Tibial nerve (tissue), 4 donors: ENCODE data around the gene TAF1. TPM values are rescaled to one million over a fixed set of nuclear protein-coding genes. Genes with fewer than 3 reads are reported as not detected.
A peak's percentile ranks its signal among the peaks of the same experiment; 100 is the strongest.

Experiments used
- DNase-seq, 2 donors: peaks; one replicate each; pipeline ENCODE4 v3.0.0-alpha.2; 2019; ENCODE audit warnings: low spot score in 2 of 2
- H3K27ac ChIP-seq, 4 donors: fragments of 200-600 bp; sonication (generic) in 3 of 4; one replicate each; pipeline ENCODE4 v1.5.1; 2017 to 2019; ENCODE audit warnings: mild to moderate bottlenecking in 1 of 4
- H3K27me3 ChIP-seq, 2 donors: fragments of 200-600 bp; sonication (generic) in 1 of 2; one replicate each; pipeline versions ENCODE4 v1.5.1 to v1.6.0; 2017 to 2019
- H3K36me3 ChIP-seq, 3 donors: fragments of 200-600 bp; sonication (generic); one replicate each; pipeline ENCODE4 v1.5.1; 2018 to 2019
- H3K4me1 ChIP-seq, 4 donors: fragments of 200-600 bp; sonication (generic) in 3 of 4; one replicate each; pipeline ENCODE4 v1.5.1; 2017 to 2019
- H3K4me3 ChIP-seq, 4 donors: fragments of 200-600 bp; sonication (generic) in 3 of 4; one replicate each; pipeline ENCODE4 v1.5.1; 2017 to 2019; ENCODE audit warnings: mild to moderate bottlenecking in 1 of 4, moderate library complexity in 1 of 4
- H3K9me3 ChIP-seq, 4 donors: fragments of 200-600 bp; sonication (generic) in 3 of 4; one replicate each; pipeline ENCODE4 v1.5.1; 2017 to 2019
- CTCF ChIP-seq, 5 experiments: fragments of 200-600 bp in 3 of 5; fragments of 450-650 bp in 2 of 5; sonication (generic) in 3 of 5; IDR thresholded peaks; one replicate each; pipeline ENCODE4 v1.5.1; 2016 to 2019; ENCODE audit warnings: antibody characterized with exemption in 5 of 5, mild to moderate bottlenecking in 3 of 5, moderate library complexity in 2 of 5
- EP300 ChIP-seq, 2 donors: sonication (generic); formaldehyde crosslinking; IDR thresholded peaks; one replicate each; pipeline ENCODE4 v1.6.1; 2017; ENCODE audit warnings: antibody characterized with exemption in 2 of 2, mild to moderate bottlenecking in 1 of 2
- POLR2A ChIP-seq, 2 donors: fragments of 450-650 bp; IDR thresholded peaks; one replicate each; pipeline ENCODE4 v1.6.1; 2017; ENCODE audit warnings: antibody characterized with exemption in 2 of 2, mild to moderate bottlenecking in 2 of 2, moderate library complexity in 2 of 2
- WGBS, 2 donors: methylation state at CpG; one replicate each; pipeline ENCODE4 v1.1.5; 2018; 5-methylcytosine and 5-hydroxymethylcytosine counted together
- total RNA-seq, 4 donors: library from RNA; depleted of rRNA; stranded (reverse); fragments of >200 nt; gene quantifications; one replicate each; pipeline ENCODE4 v1.1.0, GENCODE V29; 2016

TAF1 gene
- total RNA-seq, 4 donors from 2014 or later = 49.6 to 75.6 (median 69.9) TPM

DNA sequence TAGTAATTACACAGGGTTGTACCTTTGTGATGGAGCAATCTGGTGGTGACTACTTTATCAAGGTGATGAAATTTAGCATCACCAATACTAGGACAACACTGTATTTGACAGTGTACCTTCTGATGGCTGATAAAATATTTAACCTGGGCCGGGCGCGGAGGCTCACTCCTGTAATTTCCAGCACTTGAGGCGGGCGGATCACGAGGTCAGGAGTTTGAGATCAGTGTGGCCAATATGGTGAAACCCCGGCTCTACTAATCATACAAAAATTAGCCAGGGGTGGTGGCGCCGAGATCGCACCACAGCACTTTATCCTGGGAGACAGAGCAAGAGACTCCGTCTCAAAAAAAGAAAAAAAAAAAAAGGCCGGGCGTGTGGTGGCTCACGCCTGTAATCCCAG, 1.9 kb upstream of the TAF1 start:
- H3K4me1 ChIP-seq = peaks cover 0 to 14% (median 0%) of the 10 kb centered on the region in 4 donors
- H3K27me3 ChIP-seq = no peaks in the 10 kb centered on the region
- no peak for DNase-seq
- 93 to 96% methylated on average over 14 of the region's 14 CpGs for WGBS, 2 donors
- no peak for TF ChIP-seq EP300 (IDR thresholded peaks at IDR 0.05)
- H3K4me3 ChIP-seq = no peak overlapping the region
- no peak overlapping the region for H3K27ac ChIP-seq
- H3K9me3 ChIP-seq = no peaks in the 10 kb centered on the region
- no peaks in the 10 kb centered on the region for H3K36me3 ChIP-seq

- no peak for TF ChIP-seq CTCF (IDR thresholded peaks at IDR 0.05)
- peak in 1 of 2 donors; percentile 57 for TF ChIP-seq POLR2A (IDR thresholded peaks at IDR 0.05)
- no peaks in the 10 kb centered on the region for H3K27me3 ChIP-seq
- no peak for DNase-seq
- WGBS, 2 donors = 3 to 45% methylated on average over 14 to 16 of the region's 16 CpGs
- peak overlapping the region; percentile 33 to 80 (median 48) for H3K4me3 ChIP-seq
- H3K9me3 ChIP-seq = no peaks in the 10 kb centered on the region
- H3K4me1 ChIP-seq = peaks cover 0 to 18% (median 0%) of the 10 kb centered on the region in 4 donors
- no peaks in the 10 kb centered on the region for H3K36me3 ChIP-seq
- peak overlapping the region; percentile 72 to 92 (median 82) for H3K27ac ChIP-seq
These were observed 742 bp upstream of the TAF1 start for GRCh38 chrX:71365356-71365874.

DNA sequence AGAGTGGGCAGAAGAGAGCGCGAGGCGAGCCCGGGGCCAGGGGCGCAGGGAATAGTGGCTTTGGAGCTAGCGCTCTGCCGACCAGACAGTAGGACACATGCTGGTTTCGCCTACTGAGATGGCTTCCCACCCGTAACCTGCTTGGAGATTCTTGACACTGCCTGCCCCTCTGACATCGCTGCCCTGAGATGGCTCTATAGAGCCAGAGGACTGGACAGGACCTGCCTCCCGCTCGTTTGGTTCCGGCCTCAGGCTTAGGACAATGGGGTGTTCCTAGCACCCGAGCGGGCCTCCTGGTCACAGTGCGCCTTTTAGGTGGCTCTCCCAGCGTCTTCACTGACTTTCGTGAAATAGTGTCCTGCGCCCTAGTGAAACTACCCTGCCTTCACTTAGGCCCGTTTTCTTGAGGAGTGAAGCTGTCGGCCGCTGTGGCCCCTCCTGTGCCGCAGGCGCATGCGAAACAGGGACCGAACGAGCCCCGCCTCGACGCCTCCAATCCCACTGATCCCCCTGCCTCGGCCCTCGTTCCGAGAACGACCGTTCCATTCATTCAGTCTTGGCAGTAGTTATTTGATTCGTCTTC, 608 bp downstream of the TAF1 start:
- no peaks in the 10 kb centered on the region for H3K9me3 ChIP-seq

DNA sequence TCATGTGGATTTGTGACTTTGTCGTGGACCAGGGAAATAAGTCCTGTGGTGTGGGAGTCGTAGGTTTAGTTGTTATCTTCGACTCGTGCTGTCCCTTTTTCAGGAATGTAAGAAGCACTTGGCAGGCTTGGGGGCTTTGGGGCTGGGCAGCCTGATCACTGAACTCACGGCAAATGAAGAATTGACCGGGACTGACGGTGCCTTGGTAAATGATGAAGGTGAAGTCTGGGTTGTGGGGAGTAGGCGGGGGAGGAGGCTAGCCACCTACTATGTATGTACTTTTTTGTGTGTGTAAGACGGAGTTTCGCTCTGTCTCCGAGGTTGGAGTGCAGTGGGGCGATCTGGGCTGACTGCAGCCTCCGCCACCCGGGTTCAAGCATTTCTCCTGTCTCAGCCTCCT, 1.2 kb downstream of the TAF1 start:
- Histone ChIP-seq H3K4me1 (peaks cover 0 to 21% (median 0%) of the 10 kb centered on the region in 4 donors), H3K9me3 (no peaks in the 10 kb centered on the region), H3K27ac (peak overlapping the region in 3 of 4 donors; percentile 80 to 92 (median 86)), H3K4me3 (peak overlapping the region; percentile 53 to 80 (median 62)), H3K36me3 (peaks cover 0 to 7% (median 0%) of the 10 kb centered on the region in 3 donors), H3K27me3 (no peaks in the 10 kb centered on the region)
- no peak for DNase-seq
- WGBS, 2 donors = 34 to 53% methylated on average over 7 to 14 of the region's 14 CpGs
- TF ChIP-seq CTCF (IDR thresholded peaks at IDR 0.05) = no peak
- TF ChIP-seq POLR2A (IDR thresholded peaks at IDR 0.05) = no peak
- no peak for TF ChIP-seq EP300 (IDR thresholded peaks at IDR 0.05)

More for the DNA sequence above, 608 bp downstream of the TAF1 start:
- Histone ChIP-seq H3K4me1 (peaks cover 0 to 21% (median 0%) of the 10 kb centered on the region in 4 donors), H3K27ac (peak overlapping the region; percentile 54 to 92 (median 83)), H3K4me3 (peak overlapping the region; percentile 53 to 80 (median 62)), H3K27me3 (no peaks in the 10 kb centered on the region), H3K36me3 (peaks cover 0 to 7% (median 0%) of the 10 kb centered on the region in 3 donors)
- no peak for TF ChIP-seq POLR2A (IDR thresholded peaks at IDR 0.05)
- TF ChIP-seq EP300 (IDR thresholded peaks at IDR 0.05) = no peak
- no peak for TF ChIP-seq CTCF (IDR thresholded peaks at IDR 0.05)
- WGBS, 2 donors = 0 to 54% methylated on average over 22 to 35 of the region's 36 CpGs
- no peak for DNase-seq

DNA sequence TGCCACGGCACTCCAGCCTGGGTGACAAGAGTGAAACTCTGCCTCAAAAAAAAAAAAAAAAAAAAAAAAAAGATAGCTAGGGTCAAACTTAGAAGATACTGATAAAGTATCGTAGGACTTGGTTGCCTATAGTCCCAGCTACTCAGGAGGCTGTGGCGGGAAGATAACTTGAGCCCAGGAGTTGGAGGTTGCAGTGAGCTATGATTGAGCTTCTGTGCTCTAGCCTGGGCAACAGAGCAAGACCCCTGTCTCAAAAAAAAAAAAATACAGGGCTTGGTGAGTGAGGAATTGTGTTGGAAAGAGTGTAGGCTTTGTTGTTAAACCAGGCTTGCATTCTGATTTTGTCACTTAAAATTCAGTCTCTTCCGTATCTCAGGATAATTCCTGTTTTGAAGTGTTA, 6.2 kb downstream of the TAF1 start:
- WGBS, 2 donors = 91 to 94% methylated on average over 4 of the region's 4 CpGs

More for the DNA sequence above, 6.2 kb downstream of the TAF1 start:
- Histone ChIP-seq H3K27ac (no peak overlapping the region), H3K27me3 (no peaks in the 10 kb centered on the region), H3K4me1 (peaks cover 0 to 19% (median 0%) of the 10 kb centered on the region in 4 donors), H3K36me3 (peaks cover 0 to 52% (median 3%) of the 10 kb centered on the region in 3 donors), H3K9me3 (no peaks in the 10 kb centered on the region), H3K4me3 (no peak overlapping the region)
- DNase-seq = no peak
- TF ChIP-seq POLR2A (IDR thresholded peaks at IDR 0.05) (no peak), EP300 (IDR thresholded peaks at IDR 0.05) (no peak), CTCF (IDR thresholded peaks at IDR 0.05) (no peak)
